ENCODE data around the gene OST4.
"Not testable (repeated sequence)": the region's sequence is repeated elsewhere in the genome, so short reads cannot be mapped to it uniquely, and the experiment has no call there.

Gene OST4

DNA sequence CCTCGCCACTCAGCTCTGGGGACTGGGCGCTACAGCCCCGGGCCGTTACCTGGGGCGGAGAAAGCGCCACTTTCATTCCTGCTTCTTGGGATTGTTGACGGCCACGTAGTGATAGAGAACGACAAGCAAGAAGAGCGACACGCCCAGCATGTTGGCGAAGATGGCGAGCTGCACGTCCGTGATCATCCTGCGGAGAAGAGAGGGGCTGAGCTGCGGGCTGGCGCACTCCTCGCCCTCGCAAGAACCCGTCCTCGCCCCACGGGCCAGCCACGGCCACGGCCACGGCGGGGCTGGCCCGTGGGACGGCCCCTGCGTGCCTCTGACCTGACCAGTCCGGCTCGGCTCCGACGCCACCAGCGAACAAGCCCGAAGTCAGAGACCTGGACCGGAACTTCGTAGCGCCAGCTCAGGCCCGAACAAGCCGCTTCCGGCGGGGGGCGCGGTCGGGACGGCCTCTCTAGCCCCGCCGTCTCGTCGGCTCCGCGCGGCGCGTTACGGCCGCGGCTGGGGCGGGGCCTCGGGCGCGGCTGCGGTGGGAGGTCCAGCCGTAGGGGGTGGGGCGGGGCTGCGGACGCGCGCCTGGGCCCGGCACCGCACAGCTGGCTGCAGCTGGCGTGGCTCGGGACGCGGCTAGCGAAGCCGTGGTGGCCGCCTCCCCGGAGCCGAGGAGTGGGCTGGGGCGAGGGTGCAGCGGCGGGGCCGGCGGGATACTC, at the start of gene OST4:
OST4 (minus strand) TSS at position 378 of the 713 bp plus-strand sequence.
- H3K4me2 ChIP-seq (ENCODE audit: low read length) = peak within 1 kb of the TSS; percentile 90
- H3K9me2 ChIP-seq (ENCODE audit: low read depth, low read length) = no peaks in the 10 kb centered on the region
- no peaks in the 10 kb centered on the region for H4K20me1 ChIP-seq (ENCODE audit: insufficient read depth, low read length)
- H3K36me3 ChIP-seq (ENCODE audit: insufficient read depth, low read length) = peaks cover 34% of the 10 kb centered on the region; the same call in 1 of the 2 replicates
- H3F3A ChIP-seq (ENCODE audit: insufficient read depth, low read length) = no peaks in the 10 kb centered on the region
- H3K9me3 ChIP-seq (ENCODE audit: low read length) = no peaks in the 10 kb centered on the region
- TF ChIP-seq, protein P1, sequence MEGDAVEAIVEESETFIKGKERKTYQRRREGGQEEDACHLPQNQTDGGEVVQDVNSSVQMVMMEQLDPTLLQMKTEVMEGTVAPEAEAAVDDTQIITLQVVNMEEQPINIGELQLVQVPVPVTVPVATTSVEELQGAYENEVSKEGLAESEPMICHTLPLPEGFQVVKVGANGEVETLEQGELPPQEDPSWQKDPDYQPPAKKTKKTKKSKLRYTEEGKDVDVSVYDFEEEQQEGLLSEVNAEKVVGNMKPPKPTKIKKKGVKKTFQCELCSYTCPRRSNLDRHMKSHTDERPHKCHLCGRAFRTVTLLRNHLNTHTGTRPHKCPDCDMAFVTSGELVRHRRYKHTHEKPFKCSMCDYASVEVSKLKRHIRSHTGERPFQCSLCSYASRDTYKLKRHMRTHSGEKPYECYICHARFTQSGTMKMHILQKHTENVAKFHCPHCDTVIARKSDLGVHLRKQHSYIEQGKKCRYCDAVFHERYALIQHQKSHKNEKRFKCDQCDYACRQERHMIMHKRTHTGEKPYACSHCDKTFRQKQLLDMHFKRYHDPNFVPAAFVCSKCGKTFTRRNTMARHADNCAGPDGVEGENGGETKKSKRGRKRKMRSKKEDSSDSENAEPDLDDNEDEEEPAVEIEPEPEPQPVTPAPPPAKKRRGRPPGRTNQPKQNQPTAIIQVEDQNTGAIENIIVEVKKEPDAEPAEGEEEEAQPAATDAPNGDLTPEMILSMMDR (IDR thresholded peaks at IDR 0.05; ENCODE audit: low read length) = no peak
- no peak for TF ChIP-seq EZH2 (IDR thresholded peaks at IDR 0.05; ENCODE audit: borderline replicate concordance, low read length)
- H3K4me3 ChIP-seq (ENCODE audit: low read depth, low read length, poor library complexity, severe bottlenecking) = peak within 1 kb of the TSS; percentile 97
- H3K79me2 ChIP-seq (ENCODE audit: insufficient read depth, low read length) = peaks cover 13% of the 10 kb centered on the region; the same call in 1 of the 2 replicates
- H3K9ac ChIP-seq (ENCODE audit: low read length) = peak within 1 kb of the TSS; percentile 88
- H3K27me3 ChIP-seq (ENCODE audit: insufficient read depth, low read length) = no peaks in the 10 kb centered on the region
- H3K27ac ChIP-seq (ENCODE audit: low read depth, low read length, poor library complexity, severe bottlenecking) = peak within 1 kb of the TSS; percentile 29
- H2AFZ ChIP-seq (ENCODE audit: low read length) = no peak within 1 kb of the TSS
- peaks cover 48% of the 10 kb centered on the region for H3K4me1 ChIP-seq (ENCODE audit: insufficient read depth, low read length, severe bottlenecking)

DNA sequence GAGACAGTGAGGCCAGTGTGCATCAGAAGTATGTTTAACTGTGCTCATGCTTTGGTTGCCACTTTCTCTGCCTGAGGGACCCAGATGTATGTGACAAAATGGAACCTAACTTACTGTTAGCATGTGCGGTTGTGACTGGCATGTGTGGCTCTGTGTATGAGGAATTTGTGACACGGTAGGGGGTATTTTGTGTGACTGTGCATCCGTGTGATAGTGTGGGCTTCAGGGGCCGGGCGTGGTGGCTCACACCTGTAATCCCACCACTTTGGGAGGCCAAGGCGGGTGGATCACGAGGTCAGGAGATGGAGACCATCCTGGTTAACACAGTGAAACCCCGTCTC, 47.8 kb upstream of the OST4 start:
- not testable (repeated sequence) for H3F3A ChIP-seq (ENCODE audit: insufficient read depth, low read length); H4K20me1 ChIP-seq (ENCODE audit: insufficient read depth, low read length); H3K36me3 ChIP-seq (ENCODE audit: insufficient read depth, low read length); H3K9me2 ChIP-seq (ENCODE audit: low read depth, low read length); H3K79me2 ChIP-seq (ENCODE audit: insufficient read depth, low read length); H2AFZ ChIP-seq (ENCODE audit: low read length); H3K9me3 ChIP-seq (ENCODE audit: low read length); H3K27me3 ChIP-seq (ENCODE audit: insufficient read depth, low read length); H3K27ac ChIP-seq (ENCODE audit: low read depth, low read length, poor library complexity, severe bottlenecking)
- peaks cover 25% of the 10 kb centered on the region for H3K4me1 ChIP-seq (ENCODE audit: insufficient read depth, low read length, severe bottlenecking)
- H3K4me3 ChIP-seq (ENCODE audit: low read depth, low read length, poor library complexity, severe bottlenecking) = peak overlapping the region; percentile 65
- H3K9ac ChIP-seq (ENCODE audit: low read length) = peak overlapping the region; percentile 47; the same call in 1 of the 2 replicates
- peak overlapping the region; percentile 74 for H3K4me2 ChIP-seq (ENCODE audit: low read length)

DNA sequence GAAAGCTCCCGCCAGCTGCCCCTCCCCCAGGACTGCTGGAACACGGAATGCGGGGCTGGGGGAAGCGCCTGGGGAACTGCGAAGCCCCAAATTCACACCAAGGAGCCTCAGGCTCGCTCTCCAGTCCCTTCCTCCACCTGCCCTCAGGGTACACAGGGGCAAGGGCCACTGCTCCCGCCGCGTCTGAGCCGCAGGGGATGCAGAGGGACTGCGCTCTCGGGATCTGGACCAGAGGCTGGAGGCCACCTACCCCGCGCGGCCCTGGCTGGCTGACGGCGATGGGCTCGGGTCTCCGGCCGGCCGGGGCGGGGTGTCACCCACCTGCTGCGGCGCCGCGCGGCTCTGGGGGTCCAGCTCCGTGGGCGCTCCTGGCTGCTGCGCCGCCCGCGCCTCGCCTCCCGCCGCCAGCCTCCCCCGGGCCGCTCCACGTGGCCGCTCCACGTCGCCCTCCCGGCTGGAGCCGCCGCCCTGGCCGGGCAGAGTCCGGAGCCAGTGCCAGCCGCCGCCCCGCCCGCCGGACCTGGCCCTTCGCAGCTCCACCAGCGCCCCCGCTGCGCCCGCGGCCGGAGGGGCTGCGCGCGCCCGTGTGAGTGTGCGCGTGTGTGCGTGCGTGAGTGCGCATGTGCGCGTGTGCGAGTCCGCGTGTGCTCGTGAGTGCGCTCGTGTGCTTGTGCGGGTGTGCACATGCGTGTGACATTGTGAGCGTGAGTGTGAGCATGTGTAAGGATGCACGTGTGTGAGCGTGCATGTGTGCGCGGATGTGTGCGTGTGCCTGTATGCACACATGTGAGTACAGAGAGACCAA, 47.3 kb upstream of the OST4 start, which contains the start of gene CGREF1:
CGREF1 (minus strand) TSS at position 604 of the 805 bp plus-strand sequence. CDS start 14,762 bp downstream, outside the sequence.
- H3K9ac ChIP-seq (ENCODE audit: low read length) = peak within 1 kb of the TSS; percentile 47; the same call in 1 of the 2 replicates
- TF ChIP-seq EZH2 (IDR thresholded peaks at IDR 0.05; ENCODE audit: borderline replicate concordance, low read length) = no peak
- TF ChIP-seq, protein P1 (IDR thresholded peaks at IDR 0.05; ENCODE audit: low read length) = no peak

More for the DNA sequence above, 47.3 kb upstream of the OST4 start, which contains the start of gene CGREF1:
- Histone ChIP-seq H3K4me2 (ENCODE audit: low read length) (peak within 1 kb of the TSS; percentile 74), H2AFZ (ENCODE audit: low read length) (no peak within 1 kb of the TSS), H3K36me3 (ENCODE audit: insufficient read depth, low read length) (no peaks in the 10 kb centered on the region), H3K9me2 (ENCODE audit: low read depth, low read length) (no peaks in the 10 kb centered on the region), H3K4me1 (ENCODE audit: insufficient read depth, low read length, severe bottlenecking) (peaks cover 19% of the 10 kb centered on the region), H4K20me1 (ENCODE audit: insufficient read depth, low read length) (no peaks in the 10 kb centered on the region), H3K27me3 (ENCODE audit: insufficient read depth, low read length) (no peaks in the 10 kb centered on the region), H3K9me3 (ENCODE audit: low read length) (no peaks in the 10 kb centered on the region), H3K79me2 (ENCODE audit: insufficient read depth, low read length) (no peaks in the 10 kb centered on the region), H3F3A (ENCODE audit: insufficient read depth, low read length) (no peaks in the 10 kb centered on the region), H3K27ac (ENCODE audit: low read depth, low read length, poor library complexity, severe bottlenecking) (no peak within 1 kb of the TSS), H3K4me3 (ENCODE audit: low read depth, low read length, poor library complexity, severe bottlenecking) (peak within 1 kb of the TSS; percentile 65)

Data from OCI-LY1 (cell line).